ENCODE measurements around the gene NFKB2.

Gene NFKB2

DNA sequence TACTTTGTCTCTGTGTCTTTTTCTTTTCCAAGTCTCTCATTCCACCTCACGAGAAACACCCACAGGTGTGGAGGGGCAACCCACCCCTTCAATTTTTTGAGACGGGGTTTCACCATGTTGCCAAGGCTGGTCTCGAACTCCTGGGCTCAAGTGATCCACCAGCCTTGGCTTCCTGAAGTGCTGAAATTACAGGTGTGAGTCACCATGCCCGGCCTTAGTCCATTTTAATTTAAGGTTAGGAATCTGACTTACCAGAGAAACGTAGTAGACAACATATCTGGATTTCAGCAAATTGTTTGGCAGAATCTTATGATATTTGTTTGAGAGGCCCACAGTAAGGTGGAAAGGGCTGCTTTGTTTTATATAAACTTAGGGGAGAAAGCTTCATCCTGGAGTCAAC lies 3.2 kb upstream of the NFKB2 start:
- TF ChIP-seq CTCF (IDR thresholded peaks at IDR 0.05; ENCODE audit: control extremely low read depth, extremely low read depth, low read depth, missing control alignments): no peak
- no peak for DNase-seq (ENCODE audit: extremely low spot score)
- POLR2A ChIA-PET: interaction anchor here (0.6 kb wide), 1 partner anchor 31 kb away, joined by 6 read pairs; no protein-coding TSS in a partner anchor
- CTCF ChIA-PET: interaction anchor here (0.9 to 9.6 kb wide), 12 partner anchors 8 to 191 kb away, joined by 3 to 213 read pairs (median 13); partner anchors contain the start of genes ELOVL3 and FBXL15

DNA sequence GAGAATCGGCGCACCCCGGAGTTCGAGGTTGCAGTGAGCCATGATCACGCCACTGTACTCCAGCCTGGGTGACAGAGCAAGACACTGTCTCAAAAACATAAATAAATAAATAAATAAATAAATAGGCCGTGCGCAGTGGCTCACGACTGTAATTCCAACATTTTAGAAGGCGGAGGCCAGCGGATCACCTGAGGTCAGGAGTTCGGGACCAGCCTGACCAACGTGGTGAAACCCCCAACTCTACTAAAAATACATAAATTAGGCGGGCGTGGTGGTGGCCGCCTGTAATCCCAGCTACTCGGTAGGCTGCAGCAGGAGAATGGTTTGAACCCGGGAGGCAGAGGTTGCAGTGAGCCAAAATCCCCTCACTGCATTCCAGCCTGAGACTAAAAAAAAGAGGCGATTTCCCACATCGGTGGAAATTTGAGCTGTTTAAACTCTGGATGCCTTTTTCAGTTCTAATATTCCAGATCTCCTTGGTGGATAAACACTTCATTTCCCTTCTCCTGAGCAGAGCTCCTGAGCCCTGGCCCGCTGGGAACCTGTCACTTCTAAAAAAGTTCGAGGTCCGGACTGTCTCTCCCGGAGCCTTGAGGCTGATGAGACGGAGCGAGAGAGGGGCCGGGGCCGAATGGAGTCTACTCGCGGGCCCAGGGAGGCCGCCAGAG lies 2.0 kb upstream of the NFKB2 start:
- POLR2A ChIA-PET: interaction anchor here (0.6 to 2.2 kb wide), 5 partner anchors 31 to 597 kb away, joined by 3 to 7 read pairs (median 3); partner anchors contain the start of gene GBF1
- TF ChIP-seq CTCF (IDR thresholded peaks at IDR 0.05; ENCODE audit: control extremely low read depth, extremely low read depth, low read depth, missing control alignments): peak; percentile 79
- no peak for DNase-seq (ENCODE audit: extremely low spot score)
- CTCF ChIA-PET: interaction anchor here (0.7 to 9.6 kb wide), 37 partner anchors 9 to 256 kb away, joined by 3 to 213 read pairs (median 5); partner anchors contain the start of genes CUEDC2, ELOVL3, FBXL15 and PSD

- POLR2A ChIA-PET: interaction anchor here (0.6 to 2.2 kb wide), 4 partner anchors 30 to 597 kb away, joined by 3 to 7 read pairs (median 4); partner anchors contain the start of gene GBF1
- CTCF ChIA-PET: interaction anchor here (0.6 to 9.6 kb wide), 36 partner anchors 10 to 256 kb away, joined by 3 to 213 read pairs (median 5); partner anchors contain the start of genes C10orf95, CUEDC2, ELOVL3 and FBXL15
- DNase-seq (ENCODE audit: extremely low spot score): peak; percentile 98
- TF ChIP-seq CTCF (IDR thresholded peaks at IDR 0.05; ENCODE audit: control extremely low read depth, extremely low read depth, low read depth, missing control alignments): no peak
Observed at GRCh38 chr10:102394079-102394800, 1.3 kb upstream of the NFKB2 start.

DNA sequence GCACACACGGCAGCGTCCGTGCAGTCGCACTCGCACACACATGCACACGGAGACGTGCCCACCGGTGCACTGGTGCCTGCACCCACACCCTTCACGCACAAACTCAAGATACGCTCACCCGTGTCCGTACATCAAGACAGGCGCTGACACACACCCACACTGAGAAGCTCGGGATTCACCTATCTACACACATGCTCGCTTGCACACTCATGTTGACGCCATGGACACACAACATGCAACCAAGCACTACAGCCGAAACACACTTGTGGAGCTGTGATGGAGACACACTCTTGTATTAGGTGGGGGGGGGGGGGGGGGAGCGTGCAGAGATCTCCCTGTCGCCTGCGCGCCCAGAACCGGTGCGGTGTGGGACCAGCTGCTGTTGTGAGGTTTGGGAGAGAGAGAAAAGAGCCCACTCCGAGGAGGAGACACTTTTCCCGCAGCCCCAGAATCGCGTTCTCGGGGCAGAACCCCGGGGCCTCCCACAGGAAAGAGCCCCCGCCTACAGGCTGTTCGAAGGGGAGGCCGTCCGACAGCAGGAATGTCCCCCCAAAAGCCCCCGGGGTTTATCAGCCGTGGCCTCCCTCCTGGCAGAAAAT lies 605 bp upstream of the NFKB2 start:
- TF ChIP-seq CTCF (IDR thresholded peaks at IDR 0.05; ENCODE audit: control extremely low read depth, extremely low read depth, low read depth, missing control alignments): no peak
- CTCF ChIA-PET: interaction anchor here (0.8 to 9.6 kb wide), 18 partner anchors 10 to 163 kb away, joined by 3 to 213 read pairs (median 12); partner anchors contain the start of genes C10orf95, CUEDC2, ELOVL3 and FBXL15
- POLR2A ChIA-PET: interaction anchor here (0.6 to 2.2 kb wide), 4 partner anchors 27 to 219 kb away, joined by 3 to 6 read pairs (median 4); partner anchors contain the start of gene GBF1
- DNase-seq (ENCODE audit: extremely low spot score): peak; percentile 59

GRCh38 chr10:102396317-102396650 lies 779 bp downstream of the NFKB2 start:
- CTCF ChIA-PET: interaction anchor here (1.0 to 9.6 kb wide), 6 partner anchors 9 to 227 kb away, joined by 3 to 213 read pairs (median 24); partner anchors contain the start of genes ELOVL3 and FBXL15
- no peak for TF ChIP-seq CTCF (IDR thresholded peaks at IDR 0.05; ENCODE audit: control extremely low read depth, extremely low read depth, low read depth, missing control alignments)
- DNase-seq (ENCODE audit: extremely low spot score): no peak
- POLR2A ChIA-PET: no interaction called here

GRCh38 chr10:102396730-102397151 lies 1.2 kb downstream of the NFKB2 start:
- POLR2A ChIA-PET: no interaction called here
- no peak for DNase-seq (ENCODE audit: extremely low spot score)
- CTCF ChIA-PET: interaction anchor here (1.0 to 9.6 kb wide), 6 partner anchors 12 to 227 kb away, joined by 3 to 213 read pairs (median 6); partner anchors contain the start of genes ELOVL3 and FBXL15
- TF ChIP-seq CTCF (IDR thresholded peaks at IDR 0.05; ENCODE audit: control extremely low read depth, extremely low read depth, low read depth, missing control alignments): no peak

Measured in GM10248 (cell line).